ENCODE measurements around the gene TOB2.

The TOB2 gene, protein sequence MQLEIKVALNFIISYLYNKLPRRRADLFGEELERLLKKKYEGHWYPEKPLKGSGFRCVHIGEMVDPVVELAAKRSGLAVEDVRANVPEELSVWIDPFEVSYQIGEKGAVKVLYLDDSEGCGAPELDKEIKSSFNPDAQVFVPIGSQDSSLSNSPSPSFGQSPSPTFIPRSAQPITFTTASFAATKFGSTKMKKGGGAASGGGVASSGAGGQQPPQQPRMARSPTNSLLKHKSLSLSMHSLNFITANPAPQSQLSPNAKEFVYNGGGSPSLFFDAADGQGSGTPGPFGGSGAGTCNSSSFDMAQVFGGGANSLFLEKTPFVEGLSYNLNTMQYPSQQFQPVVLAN

DNA sequence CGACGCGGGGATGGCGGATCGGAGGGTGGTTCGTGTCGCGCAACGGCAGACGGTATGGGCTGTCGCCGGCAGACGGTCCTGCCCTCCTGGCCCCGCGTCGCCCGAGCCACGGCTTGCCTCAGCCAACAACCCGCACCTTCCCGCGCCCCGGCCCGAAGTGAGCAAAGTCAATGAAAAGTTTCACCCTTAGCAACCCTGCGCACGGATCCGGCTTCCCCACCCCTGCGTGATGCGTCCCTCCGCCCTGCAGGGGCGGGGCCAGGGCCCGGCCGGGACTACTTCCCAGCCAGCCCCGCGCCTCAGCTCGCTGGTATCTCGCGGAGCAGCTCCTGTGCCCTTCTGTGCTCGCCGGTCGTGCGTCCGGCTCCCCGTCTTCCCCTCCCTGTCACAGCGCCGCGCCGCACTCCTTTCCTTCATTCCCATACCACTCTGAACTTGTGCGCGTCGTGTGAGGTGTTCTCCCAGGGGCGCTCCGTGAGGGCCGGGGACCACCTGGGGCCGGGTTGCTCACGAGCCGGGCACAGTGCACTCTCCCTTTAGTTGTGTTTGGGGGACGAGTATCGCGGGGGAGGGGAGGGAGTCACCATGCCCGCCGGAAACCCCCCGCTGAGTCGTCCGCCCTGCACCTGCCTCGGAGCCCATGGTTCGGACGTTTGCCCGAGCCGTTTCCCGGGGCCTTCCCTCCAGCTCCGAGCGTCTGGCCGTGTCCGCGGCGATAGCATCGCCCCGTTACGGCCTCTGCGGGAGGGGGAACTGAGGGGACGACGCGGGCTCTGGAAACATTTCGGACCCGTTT is at the start of gene TOB2:
TOB2 (minus strand) TSS at position 163 of the 796 bp plus-strand sequence. CDS start 9,456 bp downstream, outside the sequence.
- DNase-seq (ENCODE audit: low spot score), result peak; percentile 89

DNA sequence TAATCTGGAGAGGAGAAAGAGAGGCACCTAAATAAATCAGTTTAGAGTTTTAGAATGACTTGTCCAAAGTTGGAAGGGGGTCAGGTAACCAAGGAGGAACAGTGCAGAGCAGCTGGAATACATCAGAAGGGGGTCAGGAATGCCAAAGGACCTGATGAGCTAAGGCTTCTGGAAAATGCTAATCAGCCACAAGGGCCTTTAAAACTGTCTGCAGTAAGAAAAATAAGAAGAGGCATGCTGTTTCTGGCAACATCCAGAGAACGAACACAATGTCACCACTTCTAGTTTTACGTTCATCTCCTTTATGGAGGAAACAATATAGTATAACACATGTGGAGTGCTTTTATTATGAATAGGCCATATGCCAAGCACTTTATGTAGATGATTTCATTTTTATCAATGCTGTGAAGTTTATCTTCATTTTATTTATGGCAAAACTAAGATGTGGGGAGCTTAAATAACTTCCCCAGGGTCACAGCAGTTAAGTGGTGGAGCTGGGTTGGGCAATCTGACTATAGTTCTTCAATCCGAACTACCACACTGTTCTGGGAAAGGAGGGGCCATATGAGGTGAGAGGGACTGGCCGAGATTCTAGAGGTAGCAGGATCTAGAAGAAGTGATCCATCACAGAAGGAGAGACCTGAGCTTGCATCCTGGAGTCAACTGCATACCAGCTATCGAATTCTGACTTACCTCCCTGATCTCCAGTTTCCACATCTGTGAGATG is 44.9 kb upstream of the TOB2 start:
- DNase-seq (ENCODE audit: low spot score), result no peak

DNA sequence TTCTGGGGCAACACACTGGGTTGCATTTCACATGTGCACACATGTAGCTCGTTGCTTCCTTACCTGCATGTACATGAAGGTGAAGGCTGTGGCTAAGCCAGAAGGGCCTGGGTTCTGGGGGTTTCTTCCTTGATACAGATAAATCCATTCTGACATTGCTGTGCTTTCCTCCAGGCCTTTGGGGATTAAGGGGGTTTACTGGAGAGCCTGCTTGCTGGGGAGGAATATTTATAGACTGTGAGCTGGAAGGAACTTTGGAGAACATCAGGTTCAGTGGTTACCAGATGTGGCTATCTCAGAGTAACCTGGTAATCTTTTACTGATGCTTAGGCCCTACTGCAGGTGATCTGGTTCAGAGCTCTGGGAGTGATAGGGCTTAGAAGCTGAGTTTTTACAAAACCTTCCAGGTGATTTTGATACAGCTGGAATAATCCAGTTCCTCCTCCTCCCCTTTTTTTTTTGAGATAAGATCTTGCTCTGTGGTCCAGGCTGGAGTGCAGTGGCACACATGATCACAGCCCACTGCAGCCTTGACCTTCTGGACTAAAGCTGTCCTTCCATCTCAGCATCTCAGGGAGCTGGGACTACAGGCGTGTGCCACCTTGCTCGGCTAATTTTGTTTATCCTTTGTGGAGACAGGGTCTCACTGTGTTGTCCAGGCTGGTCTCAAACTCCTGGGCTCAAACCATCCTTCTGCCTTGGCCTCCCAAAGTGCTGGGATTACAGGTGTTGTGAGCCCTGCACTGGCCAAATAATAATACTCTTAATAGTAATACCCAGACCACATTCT is 42.2 kb upstream of the TOB2 start:
- DNase-seq (ENCODE audit: low spot score), result no peak

DNA sequence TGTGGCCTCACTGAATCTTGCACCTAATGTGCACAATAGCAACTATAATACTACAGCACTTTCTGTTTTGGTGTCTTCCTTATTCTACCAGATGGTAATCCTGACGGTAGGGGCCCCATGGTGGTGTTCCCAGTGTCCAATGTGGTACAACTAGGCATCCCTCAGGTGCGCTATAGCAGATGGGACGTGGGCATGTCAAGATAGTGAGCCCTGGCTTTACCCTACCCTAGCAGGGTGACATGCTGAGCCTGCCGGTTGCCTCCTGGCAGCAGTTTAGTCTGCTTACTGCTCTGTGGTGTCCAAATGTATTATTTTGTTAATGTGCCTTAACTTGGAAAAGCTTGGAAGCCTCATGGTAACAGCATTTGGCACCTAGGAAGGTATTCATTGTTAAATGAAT is 41.5 kb upstream of the TOB2 start:
- no peak for DNase-seq (ENCODE audit: low spot score)

DNA sequence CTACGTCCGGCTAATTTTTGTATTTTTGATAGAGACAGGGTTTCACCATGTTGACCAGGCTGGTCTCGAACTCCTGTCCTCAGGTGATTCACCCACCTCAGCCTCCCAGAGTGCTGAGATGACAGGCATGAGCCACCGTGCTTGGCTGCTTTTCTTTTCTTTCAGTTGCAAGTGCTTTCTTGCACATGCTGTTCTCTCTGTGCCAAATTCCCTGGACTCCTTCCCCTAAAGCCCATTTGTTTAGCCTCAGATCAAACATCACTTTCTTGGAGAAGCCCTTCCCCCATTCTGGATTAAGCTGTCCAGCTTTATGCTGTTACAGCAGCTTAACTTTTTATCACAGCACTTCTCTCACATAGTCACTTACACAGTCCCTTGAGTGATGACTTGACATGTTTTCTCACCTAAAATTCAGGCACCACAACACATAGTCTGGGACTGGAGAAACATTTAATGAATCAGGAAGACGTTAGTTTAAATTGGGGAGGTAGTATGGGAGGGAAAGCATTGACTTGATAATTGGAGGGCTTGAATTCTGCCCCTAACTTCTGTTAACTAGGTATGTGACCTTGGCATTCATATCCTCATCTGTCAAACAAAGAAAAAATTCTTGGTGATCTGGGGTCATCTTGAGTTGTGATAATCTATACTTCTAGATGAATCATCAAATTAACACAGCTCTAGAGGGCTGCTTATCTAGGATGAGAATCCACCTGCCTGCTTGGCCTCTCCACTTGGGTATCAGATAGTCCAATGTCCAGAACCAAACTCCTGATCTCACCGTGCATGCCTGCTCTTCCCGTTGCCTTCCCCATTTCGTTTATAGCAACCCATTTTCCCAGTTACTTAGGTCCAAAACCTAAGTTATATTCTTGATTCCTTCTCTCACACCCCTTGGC is 40.7 kb upstream of the TOB2 start:
- no peak for DNase-seq (ENCODE audit: low spot score)

DNA sequence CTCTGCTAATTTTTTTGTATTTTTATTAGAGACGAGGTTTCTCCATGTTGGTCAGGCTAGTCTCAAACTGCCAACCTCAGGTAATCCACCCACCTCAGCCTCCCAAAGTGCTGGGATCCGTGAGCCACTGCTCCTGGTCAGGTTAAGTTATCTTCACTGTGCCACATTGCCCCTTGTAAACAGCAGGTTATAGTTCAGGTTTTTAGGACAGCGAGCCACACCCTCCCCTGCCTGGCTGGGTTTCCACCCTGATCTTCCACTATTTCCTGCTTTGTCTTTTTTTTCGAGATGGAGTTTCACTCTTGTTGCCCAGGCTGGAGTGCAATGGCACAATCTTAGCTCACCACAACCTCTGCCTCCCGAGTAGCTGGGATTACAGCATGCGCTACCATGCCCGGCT is 38.4 kb upstream of the TOB2 start:
- no peak for DNase-seq (ENCODE audit: low spot score)

DNA sequence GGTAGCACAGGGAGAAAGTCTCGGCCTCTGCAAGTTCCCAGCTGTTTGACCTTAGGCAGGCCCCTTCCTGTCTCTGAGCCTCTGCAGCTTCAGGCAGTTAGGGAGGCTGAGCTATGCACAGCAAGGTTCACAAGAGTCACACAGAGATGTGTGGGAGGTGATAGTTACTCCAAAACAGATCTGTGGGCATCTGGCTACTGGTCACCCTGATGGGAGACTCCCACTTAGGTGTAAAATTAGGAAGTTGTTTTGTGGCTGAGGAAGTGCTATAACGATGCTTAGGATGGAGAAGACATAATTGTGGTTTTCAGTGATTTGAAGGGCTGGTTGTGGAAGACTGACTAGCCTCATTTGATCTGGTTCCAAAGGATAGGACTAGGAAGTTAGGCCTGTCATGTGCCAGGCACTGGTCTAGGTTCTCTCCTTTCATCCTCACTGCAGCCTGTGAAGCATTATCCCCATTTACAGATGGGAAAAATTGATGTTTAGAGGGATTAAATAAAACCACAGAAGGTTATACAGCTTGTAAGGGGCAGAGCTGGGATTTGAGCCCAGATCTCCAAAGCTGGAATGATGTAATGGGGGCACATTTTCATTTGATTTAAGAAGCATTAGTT is 35.8 kb upstream of the TOB2 start:
- no peak for DNase-seq (ENCODE audit: low spot score)

DNA sequence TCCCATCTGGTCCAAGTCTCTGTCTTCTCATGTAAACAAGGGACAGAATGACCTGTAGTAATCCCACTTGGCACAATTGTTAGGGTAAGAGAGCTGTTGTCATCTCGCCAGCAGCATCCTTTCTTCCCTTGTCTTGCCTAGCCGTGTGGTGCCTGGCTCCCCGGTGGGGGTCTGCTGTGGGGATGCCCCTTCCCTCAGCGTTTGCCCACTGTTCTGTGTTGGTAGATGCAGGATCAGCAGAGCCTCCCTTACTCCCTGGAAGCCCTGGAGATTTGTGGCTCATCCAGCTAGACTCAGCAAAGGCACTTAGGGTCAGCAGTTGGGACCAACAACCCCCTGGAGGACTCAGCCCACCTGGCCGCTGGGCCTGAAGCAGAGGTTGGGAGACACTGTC is 35.3 kb upstream of the TOB2 start:
- DNase-seq (ENCODE audit: low spot score), result no peak

DNA sequence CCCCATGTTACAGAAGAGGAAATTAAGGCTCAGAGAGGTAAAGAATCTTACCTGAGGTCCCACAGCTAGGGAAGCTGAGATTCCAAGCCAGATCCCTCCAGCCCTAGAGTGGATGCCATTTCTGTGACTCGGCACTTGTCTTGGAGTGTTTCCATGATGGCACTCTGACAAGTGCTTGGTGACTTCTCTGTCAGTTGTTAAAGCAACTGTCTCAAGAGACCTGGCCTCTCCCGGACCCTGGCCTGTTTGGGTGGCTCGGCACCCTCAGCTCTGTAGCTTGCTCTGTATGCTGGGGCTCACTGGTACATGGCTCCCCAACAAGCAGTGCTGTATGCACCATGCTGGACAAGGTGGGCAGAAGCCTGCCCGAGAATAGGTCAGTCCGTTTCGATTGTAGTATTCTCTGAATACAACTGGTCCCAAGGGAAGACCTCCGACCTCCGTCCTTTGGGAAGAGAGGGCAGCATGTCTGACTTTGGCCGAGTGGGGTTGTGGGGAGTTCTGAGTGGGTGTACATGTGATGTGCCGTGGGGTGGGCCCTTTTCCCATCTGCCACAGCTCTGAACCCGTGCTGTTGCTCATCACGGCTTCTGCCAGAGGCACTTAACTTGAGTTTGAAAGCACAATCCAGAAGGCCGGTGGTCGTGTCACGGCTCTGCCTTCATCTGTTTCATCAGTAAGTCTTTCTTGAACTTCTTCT is 34.7 kb upstream of the TOB2 start:
- DNase-seq (ENCODE audit: low spot score), result no peak

DNA sequence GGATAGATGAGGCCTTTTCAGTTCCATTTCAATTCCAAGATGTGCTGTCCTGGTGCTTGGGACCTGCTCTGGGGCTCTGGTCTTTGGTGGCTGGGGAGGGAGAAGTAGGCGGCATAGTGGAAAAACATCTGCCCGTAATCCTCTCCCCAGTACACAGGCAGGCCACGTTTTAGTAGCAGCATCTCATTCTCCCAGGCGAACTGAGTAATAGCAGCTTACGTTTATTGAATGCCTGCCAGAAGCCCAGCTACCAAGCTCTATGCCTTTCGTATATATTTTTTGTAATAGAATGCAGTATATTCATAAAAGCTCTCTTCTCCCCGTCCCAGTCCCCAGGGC is 33.8 kb upstream of the TOB2 start:
- peak; percentile 60 for DNase-seq (ENCODE audit: low spot score)

DNA sequence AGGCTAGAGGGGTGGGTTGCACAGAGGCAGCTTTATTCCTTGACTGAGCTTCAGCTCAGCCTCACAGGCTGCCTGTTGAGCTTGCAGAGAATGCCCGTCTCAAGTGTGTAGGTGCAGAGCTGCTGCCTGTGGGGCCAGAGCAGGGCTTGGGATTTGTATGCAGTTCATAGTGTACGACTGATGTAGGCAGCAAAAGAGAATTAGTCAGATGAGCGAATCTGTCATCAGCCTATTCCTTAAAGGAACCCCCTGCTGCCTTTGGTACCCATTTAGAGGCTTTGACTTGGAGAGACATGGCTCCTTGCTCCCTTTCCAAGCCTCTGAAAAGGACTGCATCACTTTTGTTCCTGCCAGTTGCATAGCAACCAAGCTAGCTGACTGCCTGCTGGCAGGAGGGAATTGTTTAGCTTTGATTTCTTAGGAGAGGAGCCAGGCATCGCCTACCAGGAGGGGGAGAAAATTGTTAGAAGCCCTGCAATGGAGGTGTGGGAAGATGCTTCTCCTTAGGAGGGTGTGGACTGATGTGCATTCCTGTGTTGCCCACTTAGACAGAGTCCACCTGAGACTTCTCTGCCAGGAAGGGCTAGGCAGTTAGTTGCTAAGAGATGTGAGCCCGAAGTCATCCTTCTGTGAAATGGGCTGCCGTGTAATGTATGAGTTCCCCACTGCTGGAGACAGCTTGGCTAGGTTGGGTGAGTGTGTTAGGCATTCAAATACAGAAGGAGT is 33.2 kb upstream of the TOB2 start:
- DNase-seq (ENCODE audit: low spot score), result no peak

DNA sequence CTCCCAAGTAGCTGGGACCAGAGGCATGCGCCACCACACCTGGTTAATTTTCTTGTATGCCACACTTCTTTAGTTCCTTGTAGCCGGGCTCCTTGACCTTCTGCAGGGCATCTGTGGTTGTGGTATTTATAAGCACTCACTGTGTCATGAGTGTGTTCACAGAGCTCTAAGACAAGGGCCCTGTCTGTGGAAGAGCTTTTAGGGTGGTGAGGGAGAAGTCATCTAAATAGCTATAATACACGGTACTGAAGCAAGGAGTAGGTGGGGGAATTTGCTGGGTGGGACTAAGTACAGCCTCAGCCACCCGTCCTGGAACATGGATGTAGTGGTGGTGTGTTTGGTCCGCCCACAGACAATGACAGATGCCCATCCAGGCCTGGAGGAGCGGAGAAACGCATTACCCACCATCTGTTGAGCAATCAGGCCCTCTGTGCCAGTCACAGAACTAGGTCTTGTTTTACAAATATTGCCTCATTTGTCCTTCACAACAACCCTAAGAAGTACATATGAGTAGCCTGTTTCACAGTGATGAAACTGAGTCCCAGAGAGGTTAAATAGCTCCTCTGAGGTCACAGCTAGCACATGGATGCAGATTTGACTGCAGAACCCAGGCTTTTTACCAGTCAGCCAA is 32.4 kb upstream of the TOB2 start:
- DNase-seq (ENCODE audit: low spot score), result peak; percentile 68

DNA sequence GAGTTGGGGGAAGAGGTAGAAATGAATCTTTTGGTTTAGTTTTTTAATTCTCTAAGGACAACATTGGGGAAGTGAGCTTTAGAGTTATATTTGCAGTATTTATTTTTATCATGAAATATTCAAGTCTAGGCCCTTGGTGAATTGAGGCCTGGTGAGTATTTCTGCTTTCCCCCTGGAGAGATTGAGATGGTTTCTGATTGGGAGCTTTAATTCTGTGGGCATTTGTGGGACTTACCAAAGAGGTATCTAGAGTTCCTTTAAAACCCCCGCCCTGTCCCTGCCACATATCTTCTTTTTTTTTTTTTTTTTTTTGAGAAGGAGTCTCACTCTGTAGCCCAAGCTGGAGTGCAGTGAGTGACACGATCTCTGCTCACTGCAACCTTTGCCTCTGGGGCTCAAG is 31.9 kb upstream of the TOB2 start:
- no peak for DNase-seq (ENCODE audit: low spot score)

DNA sequence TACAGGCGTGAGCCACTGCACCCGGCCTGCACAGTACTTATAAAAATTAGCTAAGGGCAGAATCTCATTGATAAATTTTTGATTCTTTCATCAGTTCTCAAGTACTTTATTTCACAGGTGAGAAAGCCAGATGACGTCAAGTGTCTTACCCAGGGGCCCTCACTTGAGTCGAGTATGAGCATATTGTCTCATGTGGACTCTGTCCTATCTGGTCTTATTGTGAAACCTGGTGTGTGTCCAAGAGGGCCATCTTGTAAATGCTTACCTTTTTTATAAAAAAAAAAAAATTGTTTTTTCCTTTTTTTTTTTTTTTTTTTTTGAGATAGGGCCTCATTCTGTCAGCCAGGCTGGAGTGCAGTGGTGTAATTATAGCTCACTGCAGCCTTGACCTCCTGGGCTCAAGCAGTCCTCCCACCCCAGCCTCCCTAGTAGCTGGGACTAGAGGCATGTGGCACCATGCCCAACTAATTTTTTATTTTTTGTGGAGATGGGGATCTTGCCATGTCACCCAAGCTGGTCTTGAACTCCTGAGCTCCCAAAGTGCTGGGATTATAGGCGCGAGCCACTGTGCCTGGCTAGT is 28.4 kb upstream of the TOB2 start:
- no peak for DNase-seq (ENCODE audit: low spot score)

DNA sequence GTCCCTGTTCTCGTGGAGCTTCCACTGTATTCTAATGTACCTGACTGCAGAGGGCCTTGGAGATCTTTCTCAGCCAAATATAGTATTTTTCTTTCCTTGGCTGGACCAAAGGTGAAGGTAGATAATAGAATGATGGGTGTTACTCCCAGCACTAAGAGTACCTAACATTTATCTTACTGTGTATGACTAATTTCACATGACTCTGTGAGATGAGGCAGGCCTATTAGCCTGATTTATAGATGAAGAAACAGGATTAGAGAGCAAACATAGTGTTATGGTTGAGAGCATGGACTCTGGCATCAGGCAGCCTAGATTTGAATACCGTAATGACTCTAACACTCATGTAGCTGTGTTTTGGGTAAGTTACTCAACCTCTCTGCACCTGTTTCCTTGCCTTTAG is 25.0 kb upstream of the TOB2 start:
- DNase-seq (ENCODE audit: low spot score), result no peak

DNA sequence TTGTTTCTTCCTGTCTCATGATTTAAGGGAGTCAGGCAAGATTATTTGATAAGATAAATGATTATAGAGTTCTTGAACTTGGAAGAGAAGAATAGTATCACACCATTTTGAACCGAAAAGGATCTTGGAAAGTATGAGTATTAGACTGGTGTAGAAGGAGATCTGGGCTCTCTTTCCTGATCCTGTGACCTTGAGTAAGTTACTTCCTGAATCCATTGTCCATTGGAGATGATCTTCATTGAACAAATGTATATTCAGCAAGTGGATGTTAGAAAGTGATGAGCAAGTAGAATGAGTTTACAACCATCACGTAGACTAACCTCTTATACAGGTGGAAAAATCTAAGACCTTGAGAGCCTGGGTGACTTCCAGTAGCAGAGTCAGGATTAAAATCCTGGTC is 24.3 kb upstream of the TOB2 start:
- no peak for DNase-seq (ENCODE audit: low spot score)

DNA sequence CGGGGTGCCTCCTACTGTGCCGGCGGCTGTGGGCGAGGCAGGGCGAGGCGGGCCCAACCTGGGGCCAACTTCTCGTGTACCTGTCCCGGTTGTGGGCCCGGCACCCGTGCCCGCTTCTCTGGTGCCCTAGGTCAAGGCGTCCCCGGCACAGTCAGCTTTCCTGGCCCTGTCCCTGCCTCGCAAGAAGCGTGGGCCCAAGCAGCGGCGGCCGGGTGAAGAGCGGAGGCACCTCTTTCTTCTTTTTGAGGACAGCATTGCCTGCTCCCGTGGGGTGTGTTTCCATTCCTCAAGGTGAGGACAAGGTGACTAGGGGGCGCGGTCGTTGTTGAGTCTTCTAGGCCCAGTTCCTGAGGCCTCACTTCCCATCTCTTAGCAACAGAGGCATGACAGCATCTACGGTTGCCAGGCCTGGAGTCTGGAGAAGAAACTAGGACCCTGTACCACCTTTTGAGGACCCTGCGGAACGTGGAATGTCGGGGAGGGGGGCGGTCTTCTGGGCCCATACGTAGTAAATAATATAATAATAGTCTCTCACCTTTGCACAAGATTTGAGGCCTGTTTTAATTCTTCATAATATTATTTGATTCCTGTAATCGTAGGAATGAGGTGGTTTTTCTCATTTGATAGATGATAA is 22.7 kb upstream of the TOB2 start:
- DNase-seq (ENCODE audit: low spot score), result no peak
